ENCODE data around the gene UBASH3B.

- no peak for TF ChIP-seq CTCF (IDR thresholded peaks at IDR 0.05)
- TF ChIP-seq POLR2A (IDR thresholded peaks at IDR 0.05), result no peak
Observed at GRCh38 chr11:122652495-122652894, 3.0 kb upstream of the UBASH3B start.
